PC-3 (cell line): ENCODE measurements around the gene CYP4F22. TPM values are rescaled to one million over a fixed set of nuclear protein-coding genes. Genes with fewer than 3 reads are reported as not detected.

Experiments used
- ATAC-seq: fragments of 200-7000 bp; cut with Tn5 transposase; 2 replicates; pipeline ENCODE4 v1.9.1; 2020; ENCODE audit warnings: mild to moderate bottlenecking, moderate library complexity
- BruUV-seq: library from RNA; stranded (reverse); fragments of 400-500 nt; replicated peaks from 2 replicates; lab custom pipeline; 2021; lab: Mats Ljungman, UMichigan
- CTCF ChIA-PET: fragments of 300-600 bp; sonication (Branson Sonifier 250); formaldehyde crosslinking; loops from one replicate; lab custom pipeline; 2022; ENCODE audit warnings: antibody characterized with exemption; lab: Charles Lee
- POLR2A ChIA-PET: fragments of 300-600 bp; sonication (Branson Sonifier 250); formaldehyde crosslinking; loops from one replicate; lab custom pipeline; 2022; ENCODE audit warnings: antibody characterized with exemption; ENCODE audit not compliant: unreplicated experiment; lab: Charles Lee
- DNase-seq: peaks from one replicate; pipeline ENCODE4 v3.0.0-alpha.2; 2015
- H2AFZ ChIP-seq: fragments of 300-600 bp; sonication (generic); 2 replicates; pipeline ENCODE4 v1.6.0; 2016; ENCODE audit warnings: antibody characterized with exemption, low read length
- H3F3A ChIP-seq: fragments of 300-600 bp; sonication (generic); one replicate; pipeline ENCODE4 v1.6.0; 2017; ENCODE audit warnings: antibody characterized with exemption, low read length, control low read depth, mild to moderate bottlenecking; ENCODE audit not compliant: unreplicated experiment
- H3K27ac ChIP-seq: fragments of 300-600 bp; sonication (generic); 2 replicates; pipeline ENCODE4 v1.5.1; 2016; ENCODE audit warnings: mild to moderate bottlenecking, low read length
- H3K27me3 ChIP-seq: fragments of 300-600 bp; sonication (generic); 2 replicates; pipeline ENCODE4 v1.6.1; 2016; ENCODE audit warnings: low read length, mixed read lengths
- H3K36me3 ChIP-seq: fragments of 300-600 bp; sonication (generic); 2 replicates; pipeline ENCODE4 v1.6.1; 2016; ENCODE audit warnings: low read depth, mixed run types, low read length, mixed read lengths
- H3K4me1 ChIP-seq: fragments of 300-600 bp; sonication (generic); 2 replicates; pipeline ENCODE4 v1.5.1; 2016; ENCODE audit warnings: low read length; ENCODE audit not compliant: insufficient read depth
- H3K4me2 ChIP-seq: fragments of 300-600 bp; sonication (generic); 2 replicates; pipeline ENCODE4 v1.6.0; 2016; ENCODE audit warnings: low read length
- H3K4me3 ChIP-seq: fragments of 300-600 bp; sonication (generic); 2 replicates; pipeline ENCODE4 v1.5.1; 2016; ENCODE audit warnings: mild to moderate bottlenecking, low read length, mixed read lengths
- H3K79me2 ChIP-seq: fragments of 300-600 bp; sonication (generic); 2 replicates; pipeline ENCODE4 v1.6.1; 2017; ENCODE audit warnings: low read length, mixed read lengths
- H3K9ac ChIP-seq: fragments of 300-600 bp; sonication (generic); 2 replicates; pipeline ENCODE4 v1.6.0; 2016; ENCODE audit warnings: mild to moderate bottlenecking, low read length
- H3K9me2 ChIP-seq: fragments of 300-600 bp; sonication (generic); replicated peaks from 2 replicates; pipeline ENCODE4 v1.6.1; 2016; ENCODE audit warnings: mixed run types, low read length, mixed read lengths
- H3K9me3 ChIP-seq: fragments of 300-600 bp; sonication (generic); 2 replicates; pipeline ENCODE4 v1.6.1; 2016; ENCODE audit warnings: low read length, mixed read lengths
- H4K20me1 ChIP-seq: fragments of 300-600 bp; sonication (generic); 2 replicates; pipeline ENCODE4 v1.6.1; 2016; ENCODE audit warnings: low read length, mixed read lengths
- CTCF ChIP-seq: fragments of 300-600 bp; sonication (generic); conservative IDR thresholded peaks from 2 replicates; pipeline ENCODE4 v1.5.1; 2017; ENCODE audit warnings: antibody characterized with exemption, low read depth, mild to moderate bottlenecking, low read length
- EZH2 ChIP-seq: fragments of 300-600 bp; sonication (generic); IDR thresholded peaks from one replicate; pipeline ENCODE4 v1.6.1; 2017; ENCODE audit warnings: antibody characterized with exemption, mild to moderate bottlenecking, low read length; ENCODE audit not compliant: unreplicated experiment
- EZH2phosphoT487 ChIP-seq: fragments of 300-600 bp; sonication (generic); IDR thresholded peaks from 2 replicates; pipeline ENCODE4 v1.6.1; 2018; ENCODE audit warnings: mild to moderate bottlenecking, antibody characterized with exemption, low read length, borderline replicate concordance
- intact Hi-C: fragments of 100-400 bp; cut with micrococcal nuclease; formaldehyde crosslinking; loops from 2 replicates; pipeline ENCODE4 v1.9.0; 2023
- total RNA-seq: library from RNA; depleted of rRNA; stranded (reverse); fragments of >200 nt; gene quantifications from 2 replicates; pipeline ENCODE4 v1.2.3, GENCODE V29; 2014

The CYP4F22 gene
- total RNA-seq, 1 experiment from 2014 or later = 0.07 TPM

DNA sequence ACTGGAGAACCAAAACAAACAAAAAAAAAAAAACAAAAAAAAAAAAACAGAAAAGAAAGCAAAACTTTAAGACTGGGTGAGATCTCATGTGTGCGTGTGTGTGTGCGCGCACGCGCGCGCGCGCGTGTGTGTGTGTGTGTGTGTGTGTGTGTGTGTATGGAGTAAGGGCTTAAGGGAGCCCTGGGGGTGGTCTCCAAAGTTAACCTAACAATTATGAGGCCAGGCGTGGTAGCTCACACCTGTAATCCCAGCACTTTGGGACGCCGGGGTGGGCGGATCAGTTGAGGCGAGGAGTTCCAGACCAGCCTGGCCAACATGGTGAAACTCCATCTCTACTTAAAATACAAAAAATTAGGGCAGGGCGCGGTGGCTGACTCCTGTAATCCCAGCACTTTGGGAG lies 46.7 kb downstream of the CYP4F22 start:
- H4K20me1 ChIP-seq = no peaks in the 10 kb centered on the region
- H3K4me2 ChIP-seq = no peak overlapping the region
- H3F3A ChIP-seq = no peaks in the 10 kb centered on the region
- no peak overlapping the region for H3K4me3 ChIP-seq
- H3K4me1 ChIP-seq = 0 out of 2 replicates have a peak, but pooled peaks cover 13% of the 10 kb centered on the region
- H3K9me2 ChIP-seq = no peaks in the 10 kb centered on the region
- TF ChIP-seq EZH2 (no peak), CTCF (no peak), EZH2phosphoT487 (no peak)
- no peaks in the 10 kb centered on the region for H3K79me2 ChIP-seq
- ChIA-PET CTCF (interaction anchor here (0.7 kb wide), 1 partner anchor 114 kb away, joined by 5 read pairs; no protein-coding TSS in a partner anchor), POLR2A (no interaction called here)
- H3K9me3 ChIP-seq = no peaks in the 10 kb centered on the region
- no peak for DNase-seq
- no TSS peak for BruUV-seq
- H3K27ac ChIP-seq = no peak overlapping the region
- H3K9ac ChIP-seq = no peak overlapping the region
- intact Hi-C loops = loop anchor here (1.0 to 10.0 kb wide), 3 partner anchors 76 to 393 kb away; partner anchors contain the start of gene PGLYRP2
- no peak for ATAC-seq
- H3K27me3 ChIP-seq = no peaks in the 10 kb centered on the region
- H3K36me3 ChIP-seq = no peaks in the 10 kb centered on the region
- H2AFZ ChIP-seq = no peak overlapping the region

DNA sequence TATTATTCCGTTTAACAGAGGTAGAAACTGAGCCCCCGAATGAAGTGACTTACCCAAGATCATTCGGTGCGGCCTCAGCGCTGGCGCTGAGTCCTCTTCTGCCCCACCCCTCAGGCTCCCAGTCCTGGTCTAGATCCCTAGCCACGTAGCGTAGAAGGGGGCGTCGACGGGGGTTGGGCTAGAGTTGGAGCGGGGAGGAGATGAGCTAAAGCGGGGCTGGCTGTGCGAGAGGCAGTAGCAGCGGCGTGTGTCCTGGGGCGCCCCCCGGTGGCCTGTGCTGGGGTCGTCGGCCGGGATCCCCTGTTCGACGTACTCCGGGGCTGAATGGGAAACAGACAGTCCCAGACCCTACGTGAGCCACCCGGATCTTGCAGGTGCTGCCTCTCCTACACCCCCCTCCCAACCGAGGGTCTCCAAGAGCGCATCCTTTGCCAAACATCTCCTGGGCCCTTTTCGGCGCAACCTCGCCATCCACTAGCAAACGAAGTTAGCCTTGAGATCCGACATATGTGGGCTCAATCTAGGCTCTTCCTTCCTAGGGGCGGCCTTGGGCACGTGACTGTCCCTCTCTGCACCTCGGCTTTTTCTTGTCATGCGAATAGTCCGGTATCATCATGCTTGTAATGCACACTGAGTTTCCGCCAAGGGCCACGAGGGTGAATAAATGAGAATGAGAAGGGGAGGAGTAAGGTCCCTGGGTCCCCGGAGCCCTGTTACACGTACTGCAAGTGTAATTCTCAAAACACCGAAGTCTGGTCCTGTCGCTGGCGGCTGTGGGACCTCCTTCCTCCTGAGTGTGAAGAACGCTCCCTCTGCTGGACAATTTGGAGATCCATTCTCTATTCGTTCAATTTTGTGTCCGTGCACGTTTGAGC lies 47.7 kb downstream of the CYP4F22 start:
- Histone ChIP-seq H3K9me2 (no peaks in the 10 kb centered on the region), H3K36me3 (no peaks in the 10 kb centered on the region), H3K27ac (no peak overlapping the region), H3K4me1 (0 out of 2 replicates have a peak, but pooled peaks cover 8% of the 10 kb centered on the region), H3K4me2 (peak overlapping the region; percentile 83), H3K4me3 (peak overlapping the region; percentile 63), H3F3A (no peaks in the 10 kb centered on the region), H3K9me3 (no peaks in the 10 kb centered on the region), H3K27me3 (no peaks in the 10 kb centered on the region), H2AFZ (peak overlapping the region; percentile 91), H3K79me2 (no peaks in the 10 kb centered on the region), H4K20me1 (no peaks in the 10 kb centered on the region), H3K9ac (no peak overlapping the region)
- ChIA-PET POLR2A (interaction anchor here (0.5 kb wide), 1 partner anchor 176 kb away, joined by 3 read pairs; no protein-coding TSS in a partner anchor), CTCF (interaction anchor here (0.5 to 1.0 kb wide), 5 partner anchors 137 to 552 kb away, joined by 3 to 15 read pairs (median 11); partner anchors contain the start of genes AKAP8 and AKAP8L)
- ATAC-seq (peak; percentile 83), DNase-seq (peak; percentile 95)
- peak; percentile 74 for TF ChIP-seq CTCF
- no peak for TF ChIP-seq EZH2phosphoT487
- no peak for TF ChIP-seq EZH2
- no TSS peak for BruUV-seq
- intact Hi-C loops = loop anchor here (1.0 to 10.0 kb wide), 6 partner anchors 77 to 457 kb away; partner anchors contain the start of gene PGLYRP2
